CD14-positive monocyte (primary cell): ENCODE measurements around the gene RPEL1. TPM values are rescaled to one million over a fixed set of nuclear protein-coding genes. Genes with fewer than 3 reads are reported as not detected.

Source experiments
- DNase-seq, 3 donors: peaks; one replicate each; pipeline ENCODE4 v3.0.0-alpha.2; 2011 to 2022
- H2AFZ ChIP-seq: 2 replicates; pipeline ENCODE4 v1.6.0; 2012; ENCODE audit warnings: mild to moderate bottlenecking, low read depth, low read length, inconsistent platforms; ENCODE audit not compliant: insufficient read depth, poor library complexity, severe bottlenecking
- H3K27ac ChIP-seq, 2 donors: 1 replicate in 1 of 2; 2 replicates in 1 of 2; pipeline ENCODE4 v1.5.1; 2012 to 2013; ENCODE audit warnings: low read length in 2 of 2, control low read depth in 1 of 2, inconsistent platforms in 1 of 2, low read depth in 1 of 2, mild to moderate bottlenecking in 1 of 2
- H3K27me3 ChIP-seq, 2 donors: one replicate each; pipeline versions ENCODE4 v1.6.0 to v1.6.1; 2011 to 2013; ENCODE audit warnings: low read length in 2 of 2; ENCODE audit not compliant: control insufficient read depth in 2 of 2, insufficient read depth in 2 of 2
- H3K36me3 ChIP-seq, 2 donors: replicated peaks in 1 of 2; 1 replicate in 1 of 2; 2 replicates in 1 of 2; pipeline versions ENCODE4 v1.5.1 to v1.6.1; 2012 to 2013; ENCODE audit warnings: low read length in 2 of 2, control low read depth in 1 of 2, inconsistent platforms in 1 of 2, mild to moderate bottlenecking in 1 of 2; ENCODE audit not compliant: insufficient read depth in 2 of 2, control insufficient read depth in 1 of 2
- H3K4me1 ChIP-seq, 2 donors: 1 replicate in 1 of 2; 2 replicates in 1 of 2; pipeline versions ENCODE4 v1.5.1 to v1.6.1; 2012 to 2013; ENCODE audit warnings: low read length in 2 of 2, control low read depth in 1 of 2, inconsistent platforms in 1 of 2, mild to moderate bottlenecking in 1 of 2, moderate library complexity in 1 of 2; ENCODE audit not compliant: insufficient read depth in 2 of 2, control insufficient read depth in 1 of 2
- H3K4me2 ChIP-seq: replicated peaks from 2 replicates; pipeline ENCODE3; 2012; ENCODE audit warnings: low read length, moderate library complexity, mild to moderate bottlenecking; ENCODE audit not compliant: poor library complexity, severe bottlenecking; ENCODE audit errors: extremely low read depth
- H3K4me3 ChIP-seq, 3 experiments: fragments of 200-600 bp in 1 of 3; sonication (generic) in 1 of 3; replicated peaks in 1 of 3; 1 replicate in 2 of 3; 2 replicates in 1 of 3; pipeline ENCODE4 v1.5.1; 2011 to 2013; ENCODE audit warnings: low read length in 3 of 3, mild to moderate bottlenecking in 3 of 3, control low read depth in 2 of 3, low read depth in 2 of 3, inconsistent platforms in 1 of 3, moderate library complexity in 1 of 3
- H3K79me2 ChIP-seq: 2 replicates; pipeline ENCODE4 v1.6.0; 2012; ENCODE audit warnings: mild to moderate bottlenecking, control low read depth, inconsistent platforms, low read length, moderate library complexity; ENCODE audit not compliant: insufficient read depth
- H3K9ac ChIP-seq: 2 replicates; pipeline ENCODE4 v1.6.0; 2017; ENCODE audit warnings: low read length, mild to moderate bottlenecking; ENCODE audit not compliant: insufficient read depth, poor library complexity, severe bottlenecking
- H3K9me3 ChIP-seq, 2 donors: replicated peaks in 1 of 2; 1 replicate in 1 of 2; 2 replicates in 1 of 2; pipeline versions ENCODE4 v1.5.1 to v1.6.1; 2012 to 2013; ENCODE audit warnings: low read length in 2 of 2, control low read depth in 1 of 2; ENCODE audit not compliant: control insufficient read depth in 1 of 2, insufficient read depth in 1 of 2
- H4K20me1 ChIP-seq: 2 replicates; pipeline ENCODE4 v1.6.0; 2012; ENCODE audit warnings: mild to moderate bottlenecking, low read length, control low read depth, moderate library complexity; ENCODE audit not compliant: insufficient read depth
- H3K27ac Mint-ChIP-seq, 7 donors: one replicate each; pipeline ENCODE4 v1.8.0; 2020; ENCODE audit warnings: mild to moderate bottlenecking in 7 of 7, mixed read lengths in 7 of 7, moderate library complexity in 6 of 7, inconsistent platforms in 2 of 7
- H3K27me3 Mint-ChIP-seq, 3 donors: one replicate each; pipeline ENCODE4 v1.8.0; 2021 to 2022; ENCODE audit warnings: low read depth in 3 of 3, mild to moderate bottlenecking in 3 of 3, mixed read lengths in 3 of 3, moderate library complexity in 3 of 3, inconsistent platforms in 1 of 3
- H3K36me3 Mint-ChIP-seq, 2 donors: one replicate each; pipeline ENCODE4 v1.8.0; 2020; ENCODE audit warnings: mixed read lengths in 2 of 2, inconsistent platforms in 1 of 2, mild to moderate bottlenecking in 1 of 2
- H3K4me1 Mint-ChIP-seq: one replicate; pipeline ENCODE4 v1.8.0; 2020; ENCODE audit warnings: mild to moderate bottlenecking, mixed read lengths
- H3K4me3 Mint-ChIP-seq, 2 donors: one replicate each; pipeline ENCODE4 v1.8.0; 2020; ENCODE audit warnings: mild to moderate bottlenecking in 2 of 2, mixed read lengths in 2 of 2, moderate library complexity in 1 of 2
- H3K9me3 Mint-ChIP-seq, 7 donors: one replicate each; pipeline ENCODE4 v1.8.0; 2020 to 2022; ENCODE audit warnings: mixed read lengths in 7 of 7, mild to moderate bottlenecking in 6 of 7, moderate library complexity in 6 of 7, inconsistent platforms in 2 of 7
- WGBS: methylation state at CpG from one replicate; pipeline ENCODE4 v1.1.5; 2013; ENCODE audit warnings: missing lambda C conversion rate; ENCODE audit not compliant: insufficient coverage; 5-methylcytosine and 5-hydroxymethylcytosine counted together
- intact Hi-C, 2 donors: fragments of 100-400 bp; cut with micrococcal nuclease; formaldehyde crosslinking; loops; one replicate each; pipeline versions ENCODE4 v1.15.0 to v1.15.1; 2023
- polyA plus RNA-seq, 3 donors: library from polyadenylated mRNA; depleted of rRNA in 1 of 3; unstranded in 2 of 3; stranded (reverse) in 1 of 3; fragments of 300-500 nt in 2 of 3; fragments of >200 nt in 1 of 3; fragmentation: Illumina TruSeq in 2 of 3; gene quantifications; 1 replicate in 2 of 3; 2 replicates in 1 of 3; pipeline ENCODE4 v1.2.3, GENCODE V29; 2012 to 2021
- TF ChIP-seq, protein P1 (sequence below): fragments of 200-600 bp; IDR thresholded peaks from one replicate; pipeline ENCODE4 v1.8.0; 2022; ENCODE audit warnings: antibody characterized with exemption, mild to moderate bottlenecking

Gene RPEL1
- polyA plus RNA-seq, 3 donors, result not detected

DNA sequence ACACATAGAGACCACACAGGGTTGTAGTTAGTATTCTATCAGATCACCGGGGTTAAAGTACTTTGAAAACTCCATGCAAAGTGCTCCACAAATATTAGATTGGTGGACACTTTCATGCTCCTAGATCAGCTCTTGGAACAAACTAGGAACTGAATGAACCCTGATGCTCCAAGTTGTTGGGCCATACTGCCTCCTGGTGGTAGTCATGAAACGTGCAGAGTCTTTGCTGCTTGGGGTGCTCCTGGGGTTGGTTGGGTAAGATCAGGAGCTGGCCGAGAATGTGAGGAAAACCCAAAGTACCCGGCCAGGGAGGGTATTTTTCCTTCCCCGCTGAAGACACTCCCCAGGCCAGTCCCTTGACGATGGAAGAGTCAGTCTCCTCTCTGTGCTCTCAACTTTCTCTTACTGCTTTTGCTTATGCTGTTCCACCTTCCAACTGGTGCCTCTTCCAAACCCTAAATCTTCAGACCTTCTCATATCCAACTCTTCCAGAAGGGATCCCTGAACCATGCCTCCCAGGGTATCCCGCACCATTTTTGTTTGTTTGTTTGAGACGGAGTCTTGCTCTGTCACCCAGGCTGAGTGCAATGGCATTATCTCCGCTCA is 918 bp upstream of the RPEL1 start:
- H3K27me3 ChIP-seq, result no peaks in the 10 kb centered on the region
- intact Hi-C loops, result loop anchor here (2.0 to 10.0 kb wide), 5 partner anchors 52 to 410 kb away; partner anchors contain the start of genes CNNM2 (in 1 of the 2), CYP17A1 (in 1 of the 2) and NT5C2 (in 1 of the 2)
- H3K27ac Mint-ChIP-seq, result no peak overlapping the region
- no peaks in the 10 kb centered on the region for H3K79me2 ChIP-seq
- H3K9me3 Mint-ChIP-seq, result peaks cover 0 to 2% (median 0%) of the 10 kb centered on the region in 7 donors
- no peak overlapping the region for H2AFZ ChIP-seq
- no peak overlapping the region for H3K9ac ChIP-seq
- no peak overlapping the region for H3K27ac ChIP-seq
- H3K36me3 ChIP-seq, result no peaks in the 10 kb centered on the region
- no peak overlapping the region for H3K4me3 ChIP-seq
- no peaks in the 10 kb centered on the region for H3K36me3 Mint-ChIP-seq
- no peaks in the 10 kb centered on the region for H4K20me1 ChIP-seq
- peaks cover 0 to 2% (median 2%) of the 10 kb centered on the region in 3 donors for H3K27me3 Mint-ChIP-seq
- WGBS, result 52% methylated on average over 6 of the region's 9 CpGs
- no peaks in the 10 kb centered on the region for H3K9me3 ChIP-seq
- H3K4me3 Mint-ChIP-seq, result no peak overlapping the region
- H3K4me1 Mint-ChIP-seq, result peaks cover 36% of the 10 kb centered on the region
- TF ChIP-seq, protein P1, sequence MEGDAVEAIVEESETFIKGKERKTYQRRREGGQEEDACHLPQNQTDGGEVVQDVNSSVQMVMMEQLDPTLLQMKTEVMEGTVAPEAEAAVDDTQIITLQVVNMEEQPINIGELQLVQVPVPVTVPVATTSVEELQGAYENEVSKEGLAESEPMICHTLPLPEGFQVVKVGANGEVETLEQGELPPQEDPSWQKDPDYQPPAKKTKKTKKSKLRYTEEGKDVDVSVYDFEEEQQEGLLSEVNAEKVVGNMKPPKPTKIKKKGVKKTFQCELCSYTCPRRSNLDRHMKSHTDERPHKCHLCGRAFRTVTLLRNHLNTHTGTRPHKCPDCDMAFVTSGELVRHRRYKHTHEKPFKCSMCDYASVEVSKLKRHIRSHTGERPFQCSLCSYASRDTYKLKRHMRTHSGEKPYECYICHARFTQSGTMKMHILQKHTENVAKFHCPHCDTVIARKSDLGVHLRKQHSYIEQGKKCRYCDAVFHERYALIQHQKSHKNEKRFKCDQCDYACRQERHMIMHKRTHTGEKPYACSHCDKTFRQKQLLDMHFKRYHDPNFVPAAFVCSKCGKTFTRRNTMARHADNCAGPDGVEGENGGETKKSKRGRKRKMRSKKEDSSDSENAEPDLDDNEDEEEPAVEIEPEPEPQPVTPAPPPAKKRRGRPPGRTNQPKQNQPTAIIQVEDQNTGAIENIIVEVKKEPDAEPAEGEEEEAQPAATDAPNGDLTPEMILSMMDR, result peak; percentile 89
- peak; percentile 72 to 83 (median 78) for DNase-seq
- H3K4me2 ChIP-seq, result no peak overlapping the region
- peaks cover 29% of the 10 kb centered on the region in 2 donors for H3K4me1 ChIP-seq

DNA sequence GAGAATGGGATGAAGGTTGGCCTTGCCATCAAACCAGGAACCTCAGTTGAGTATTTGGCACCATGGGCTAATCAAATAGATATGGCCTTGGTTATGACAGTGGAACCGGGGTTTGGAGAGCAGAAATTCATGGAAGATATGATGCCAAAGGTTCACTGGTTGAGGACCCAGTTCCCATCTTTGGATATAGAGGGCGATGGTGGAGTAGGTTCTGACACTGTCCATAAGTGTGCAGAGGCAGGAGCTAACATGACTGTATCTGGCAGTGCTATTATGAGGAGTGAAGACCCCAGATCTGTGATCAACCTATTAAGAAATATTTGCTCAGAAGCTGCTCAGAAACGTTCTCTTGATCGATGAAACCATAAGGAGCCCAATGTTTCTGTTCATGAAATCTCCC is 637 bp downstream of the RPEL1 start:
- H3K9me3 Mint-ChIP-seq, result peaks cover 0 to 5% (median 3%) of the 10 kb centered on the region in 7 donors
- Histone ChIP-seq H2AFZ (no peak overlapping the region), H3K79me2 (no peaks in the 10 kb centered on the region), H3K4me2 (no peak overlapping the region), H3K27me3 (no peaks in the 10 kb centered on the region), H3K4me1 (peaks cover 13 to 14% of the 10 kb centered on the region in 2 donors), H3K9ac (no peak overlapping the region), H4K20me1 (no peaks in the 10 kb centered on the region), H3K4me3 (no peak overlapping the region), H3K9me3 (no peaks in the 10 kb centered on the region), H3K27ac (no peak overlapping the region), H3K36me3 (no peaks in the 10 kb centered on the region)
- H3K27me3 Mint-ChIP-seq, result peaks cover 0 to 2% (median 2%) of the 10 kb centered on the region in 3 donors
- TF ChIP-seq, protein P1, result no peak
- H3K27ac Mint-ChIP-seq, result no peak overlapping the region
- no peak for DNase-seq
- H3K4me1 Mint-ChIP-seq, result peaks cover 21% of the 10 kb centered on the region
- H3K36me3 Mint-ChIP-seq, result no peaks in the 10 kb centered on the region
- H3K4me3 Mint-ChIP-seq, result no peak overlapping the region
- 100% methylated on average over 1 of the region's 4 CpGs for WGBS
- intact Hi-C loops, result loop anchor here in 1 of 2 donors (10.0 kb wide), 2 partner anchors 132 to 412 kb away; partner anchors contain the start of gene CYP17A1
